ENCODE results near the gene ASCL2. TPM values are rescaled to one million over a fixed set of nuclear protein-coding genes. Genes with fewer than 3 reads are reported as not detected.

ASCL2 gene
- total RNA-seq, 2 experiments from 2014 or later = not detected

DNA sequence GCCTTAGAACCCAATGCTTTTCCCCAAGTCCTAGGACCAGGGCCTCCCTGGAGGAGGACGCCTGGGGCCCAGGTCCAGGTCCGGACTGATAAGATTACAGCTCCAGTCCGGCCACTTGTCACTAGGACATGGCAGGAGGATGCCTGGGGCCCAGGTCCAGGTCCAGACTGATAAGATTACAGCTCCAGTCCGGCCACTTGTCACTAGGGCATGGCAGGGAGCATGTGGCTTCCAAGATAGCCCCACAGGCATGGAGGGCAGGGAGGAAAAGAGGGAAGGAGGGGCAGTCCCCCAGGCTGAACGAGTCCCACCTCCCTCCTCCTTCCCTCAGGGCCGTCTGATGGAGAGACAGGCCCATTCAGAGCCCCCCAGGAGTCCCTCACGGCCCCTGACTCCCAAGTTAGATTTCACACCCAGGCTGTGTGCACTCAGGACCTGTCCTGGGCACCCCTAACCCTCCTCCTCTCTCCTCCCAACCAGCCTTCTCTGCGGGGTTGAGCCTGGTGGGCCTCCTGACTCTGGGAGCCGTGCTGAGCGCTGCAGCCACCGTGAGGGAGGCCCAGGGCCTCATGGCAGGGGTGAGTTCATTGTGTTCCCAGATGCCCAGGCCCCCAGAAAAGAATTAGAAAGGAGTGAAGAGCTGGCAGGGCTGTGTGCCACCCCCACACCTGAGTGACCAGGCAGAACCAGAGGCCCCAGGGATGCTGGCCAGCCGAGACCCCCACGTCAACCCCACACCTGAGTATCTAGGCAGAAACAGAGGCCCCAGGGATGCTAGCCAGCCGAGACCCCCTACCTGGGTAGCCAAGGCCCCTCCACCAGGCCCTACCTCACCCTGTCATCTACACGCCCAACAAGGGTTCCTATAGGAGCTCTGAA, 33.5 kb upstream of the ASCL2 start:
- H3K4me1 Mint-ChIP-seq (ENCODE audit: low read depth) = peaks cover 67% of the 10 kb centered on the region
- no peaks in the 10 kb centered on the region for H3K27me3 Mint-ChIP-seq
- H3K4me3 ChIP-seq (ENCODE audit: low read length) = peak overlapping the region; percentile 67
- peak in 1 of 14 experiments; percentile 15 for DNase-seq
- H3K4me1 ChIP-seq (ENCODE audit: insufficient read depth, low read length) = peaks cover 83% of the 10 kb centered on the region
- ATAC-seq (ENCODE audit: poor library complexity) = no peak
- intact Hi-C loops (cut with DNase I, micrococcal nuclease) = loop anchor here (2.0 to 10.0 kb wide), 5 partner anchors 73 to 583 kb away; partner anchors contain the start of genes CD81 (in 1 of the 2), CDKN1C (in 1 of the 2) and TSSC4 (in 1 of the 2)
- H3K4me3 Mint-ChIP-seq = peak overlapping the region; percentile 96
- TF ChIP-seq, protein P1, sequence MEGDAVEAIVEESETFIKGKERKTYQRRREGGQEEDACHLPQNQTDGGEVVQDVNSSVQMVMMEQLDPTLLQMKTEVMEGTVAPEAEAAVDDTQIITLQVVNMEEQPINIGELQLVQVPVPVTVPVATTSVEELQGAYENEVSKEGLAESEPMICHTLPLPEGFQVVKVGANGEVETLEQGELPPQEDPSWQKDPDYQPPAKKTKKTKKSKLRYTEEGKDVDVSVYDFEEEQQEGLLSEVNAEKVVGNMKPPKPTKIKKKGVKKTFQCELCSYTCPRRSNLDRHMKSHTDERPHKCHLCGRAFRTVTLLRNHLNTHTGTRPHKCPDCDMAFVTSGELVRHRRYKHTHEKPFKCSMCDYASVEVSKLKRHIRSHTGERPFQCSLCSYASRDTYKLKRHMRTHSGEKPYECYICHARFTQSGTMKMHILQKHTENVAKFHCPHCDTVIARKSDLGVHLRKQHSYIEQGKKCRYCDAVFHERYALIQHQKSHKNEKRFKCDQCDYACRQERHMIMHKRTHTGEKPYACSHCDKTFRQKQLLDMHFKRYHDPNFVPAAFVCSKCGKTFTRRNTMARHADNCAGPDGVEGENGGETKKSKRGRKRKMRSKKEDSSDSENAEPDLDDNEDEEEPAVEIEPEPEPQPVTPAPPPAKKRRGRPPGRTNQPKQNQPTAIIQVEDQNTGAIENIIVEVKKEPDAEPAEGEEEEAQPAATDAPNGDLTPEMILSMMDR (IDR thresholded peaks at IDR 0.05) = no peak
- H3K36me3 ChIP-seq (ENCODE audit: insufficient read depth, low read length) = peaks cover 21% of the 10 kb centered on the region
- ChIA-PET CTCF (interaction anchor here (1.7 to 6.4 kb wide), 2 partner anchors 96 to 116 kb away, joined by 5 to 89 read pairs; partner anchors contain the start of gene TSSC4), POLR2A (interaction anchor here (1.1 to 5.5 kb wide), 3 partner anchors 9 to 97 kb away, joined by 3 to 36 read pairs (median 3); partner anchors contain the start of genes CD81 and TSSC4)
- H3K9me3 ChIP-seq (ENCODE audit: control insufficient read depth in 1 of 2, insufficient read depth in 1 of 2, low read length in 2 of 2) = no peaks in the 10 kb centered on the region
- peak overlapping the region; percentile 94 for H3K27ac Mint-ChIP-seq
- H3K9me3 Mint-ChIP-seq = no peaks in the 10 kb centered on the region
- H3K27me3 ChIP-seq (ENCODE audit: control insufficient read depth in 1 of 2, insufficient read depth in 2 of 2, low read length in 2 of 2) = no peaks in the 10 kb centered on the region
- H3K36me3 Mint-ChIP-seq (ENCODE audit: low read depth) = peaks cover 16% of the 10 kb centered on the region
- H3K27ac ChIP-seq (ENCODE audit: low read depth in 1 of 2, low read length in 2 of 2) = peak overlapping the region; percentile 69 to 78

DNA sequence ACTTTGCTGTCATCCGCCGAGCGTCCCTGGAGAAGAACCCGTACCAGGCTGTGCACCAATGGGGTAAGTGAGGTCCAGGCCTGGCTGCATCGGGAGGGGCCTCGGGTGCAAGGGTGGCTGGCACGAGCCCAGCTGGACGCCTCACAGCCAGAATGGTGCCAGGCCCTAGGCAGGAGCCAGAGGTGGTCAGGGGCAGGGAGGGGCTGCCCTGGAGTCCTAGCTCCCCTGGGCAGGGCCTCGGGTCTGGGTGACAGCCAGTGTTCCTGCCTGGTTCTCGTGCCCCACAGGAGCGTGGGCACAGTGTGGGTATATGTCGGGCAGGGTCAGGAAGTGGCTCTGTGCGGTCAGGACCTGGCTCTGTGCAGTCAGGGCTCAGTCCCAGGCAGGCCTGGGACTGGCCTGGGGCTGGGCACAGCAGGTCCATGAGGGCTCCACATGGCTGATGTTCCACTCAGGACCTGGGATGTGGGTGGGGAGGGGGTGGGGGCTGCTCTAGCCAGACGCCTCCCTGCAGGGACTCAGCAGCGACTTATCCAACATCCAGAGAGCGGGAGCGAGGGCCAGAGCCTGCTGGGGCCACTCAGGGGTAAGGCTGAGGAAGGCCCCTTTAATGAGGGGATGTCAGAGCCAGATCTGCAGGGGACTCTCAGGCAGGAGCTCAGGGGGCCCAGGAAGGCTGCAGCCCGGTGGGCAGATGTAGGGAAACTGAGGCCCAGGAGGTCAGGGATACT, 32.7 kb upstream of the ASCL2 start:
- Mint-ChIP-seq H3K4me1 (ENCODE audit: low read depth) (peaks cover 68% of the 10 kb centered on the region), H3K36me3 (ENCODE audit: low read depth) (peaks cover 16% of the 10 kb centered on the region), H3K4me3 (peak overlapping the region; percentile 96), H3K9me3 (no peaks in the 10 kb centered on the region), H3K27ac (peak overlapping the region; percentile 94), H3K27me3 (no peaks in the 10 kb centered on the region)
- peaks cover 29% of the 10 kb centered on the region for H3K36me3 ChIP-seq (ENCODE audit: insufficient read depth, low read length)
- peak overlapping the region; percentile 67 for H3K4me3 ChIP-seq (ENCODE audit: low read length)
- ATAC-seq (ENCODE audit: poor library complexity) = no peak
- POLR2A ChIA-PET = interaction anchor here (1.3 to 5.5 kb wide), 6 partner anchors 9 to 97 kb away, joined by 3 to 36 read pairs (median 5); partner anchors contain the start of genes ASCL2, CD81 and TSSC4
- H3K9me3 ChIP-seq (ENCODE audit: control insufficient read depth in 1 of 2, insufficient read depth in 1 of 2, low read length in 2 of 2) = no peaks in the 10 kb centered on the region
- TF ChIP-seq, protein P1 (IDR thresholded peaks at IDR 0.05) = no peak
- peak in 3 of 14 experiments; percentile 26 to 34 (median 32) for DNase-seq
- intact Hi-C loops (cut with DNase I, micrococcal nuclease) = loop anchor here (5.0 to 10.0 kb wide), 4 partner anchors 74 to 584 kb away; partner anchors contain the start of genes CD81 (in 1 of the 2), CDKN1C (in 1 of the 2) and TSSC4 (in 1 of the 2)
- CTCF ChIA-PET = interaction anchor here (6.4 kb wide), 1 partner anchor 117 kb away, joined by 89 read pairs; no protein-coding TSS in a partner anchor
- H3K27me3 ChIP-seq (ENCODE audit: control insufficient read depth in 1 of 2, insufficient read depth in 2 of 2, low read length in 2 of 2) = no peaks in the 10 kb centered on the region
- H3K27ac ChIP-seq (ENCODE audit: low read depth in 1 of 2, low read length in 2 of 2) = peak overlapping the region; percentile 69 to 78
- H3K4me1 ChIP-seq (ENCODE audit: insufficient read depth, low read length) = peaks cover 87% of the 10 kb centered on the region

All from CD4-positive, alpha-beta T cell (primary cell).